SU-DHL-6 (cell line): ENCODE results near the gene FAM217B.

Source experiments
- H2AFZ ChIP-seq: fragments of 200-600 bp; sonication (generic); 2 replicates; pipeline ENCODE4 v1.6.1; 2014; ENCODE audit warnings: low read depth, mild to moderate bottlenecking, moderate library complexity, mixed read lengths, antibody characterized with exemption, low read length; ENCODE audit not compliant: severe bottlenecking
- H3F3A ChIP-seq: fragments of 200-600 bp; shearing (Covaris generic); 2 replicates; pipeline ENCODE4 v1.6.0; 2016; ENCODE audit warnings: antibody characterized with exemption, mild to moderate bottlenecking; ENCODE audit not compliant: insufficient read depth
- H3K27ac ChIP-seq: fragments of 200-600 bp; sonication (generic); 2 replicates; pipeline ENCODE4 v1.5.1; 2016; ENCODE audit warnings: low read depth, mild to moderate bottlenecking, low read length, moderate library complexity, mixed read lengths
- H3K27me3 ChIP-seq: fragments of 200-600 bp; sonication (generic), shearing (Covaris generic); 2 replicates; pipeline ENCODE4 v1.6.0; 2014; ENCODE audit warnings: mild to moderate bottlenecking, low read length
- H3K36me3 ChIP-seq: fragments of 200-600 bp; sonication (generic); 2 replicates; pipeline ENCODE4 v1.6.1; 2014; ENCODE audit warnings: mild to moderate bottlenecking, low read length, mixed read lengths
- H3K4me2 ChIP-seq: fragments of 300-600, 200-600 bp; shearing (Covaris generic), sonication (generic); 2 replicates; pipeline ENCODE4 v1.6.0; 2014; ENCODE audit warnings: low read length, low read depth, mild to moderate bottlenecking; ENCODE audit not compliant: poor library complexity, severe bottlenecking
- H3K4me3 ChIP-seq: fragments of 200-600 bp; sonication (generic); 2 replicates; pipeline ENCODE4 v1.5.1; 2014; ENCODE audit warnings: antibody characterized with exemption, low read length, mild to moderate bottlenecking, mixed read lengths; ENCODE audit not compliant: insufficient read depth, poor library complexity, severe bottlenecking
- H3K79me2 ChIP-seq: fragments of 200-600 bp; sonication (generic); 2 replicates; pipeline ENCODE4 v1.6.1; 2014; ENCODE audit warnings: mild to moderate bottlenecking, low read length, moderate library complexity; ENCODE audit not compliant: insufficient read depth
- H3K9ac ChIP-seq: fragments of 200-600 bp; sonication (generic); 2 replicates; pipeline ENCODE4 v1.7.0; 2014; ENCODE audit warnings: mild to moderate bottlenecking, low read length
- H3K9me2 ChIP-seq: fragments of 200-600 bp; sonication (generic); replicated peaks from 2 replicates; pipeline ENCODE4 v1.6.1; 2014; ENCODE audit warnings: low read length; ENCODE audit not compliant: insufficient read depth
- H3K9me3 ChIP-seq: fragments of 200-600 bp; sonication (generic); 2 replicates; pipeline ENCODE4 v1.6.1; 2014; ENCODE audit warnings: low read length, mixed read lengths; ENCODE audit not compliant: insufficient read depth
- H4K20me1 ChIP-seq: fragments of 200-600 bp; sonication (generic); 2 replicates; pipeline ENCODE4 v1.6.1; 2014; ENCODE audit warnings: low read depth, mild to moderate bottlenecking, antibody characterized with exemption, low read length, moderate library complexity, mixed read lengths
- EZH2phosphoT487 ChIP-seq: fragments of 200-600 bp; sonication (generic), shearing (Covaris generic); conservative IDR thresholded peaks from 2 replicates; pipeline ENCODE4 v1.6.1; 2018; ENCODE audit warnings: mild to moderate bottlenecking, antibody characterized with exemption, low read length, moderate library complexity, mixed read lengths
- TF ChIP-seq, protein P1 (sequence below): fragments of 200-600 bp; sonication (generic); IDR thresholded peaks from one replicate; pipeline ENCODE4 v1.5.1; 2017; ENCODE audit warnings: antibody characterized with exemption, mild to moderate bottlenecking, low read length, moderate library complexity; ENCODE audit not compliant: insufficient read depth, poor library complexity, severe bottlenecking

The FAM217B gene

DNA sequence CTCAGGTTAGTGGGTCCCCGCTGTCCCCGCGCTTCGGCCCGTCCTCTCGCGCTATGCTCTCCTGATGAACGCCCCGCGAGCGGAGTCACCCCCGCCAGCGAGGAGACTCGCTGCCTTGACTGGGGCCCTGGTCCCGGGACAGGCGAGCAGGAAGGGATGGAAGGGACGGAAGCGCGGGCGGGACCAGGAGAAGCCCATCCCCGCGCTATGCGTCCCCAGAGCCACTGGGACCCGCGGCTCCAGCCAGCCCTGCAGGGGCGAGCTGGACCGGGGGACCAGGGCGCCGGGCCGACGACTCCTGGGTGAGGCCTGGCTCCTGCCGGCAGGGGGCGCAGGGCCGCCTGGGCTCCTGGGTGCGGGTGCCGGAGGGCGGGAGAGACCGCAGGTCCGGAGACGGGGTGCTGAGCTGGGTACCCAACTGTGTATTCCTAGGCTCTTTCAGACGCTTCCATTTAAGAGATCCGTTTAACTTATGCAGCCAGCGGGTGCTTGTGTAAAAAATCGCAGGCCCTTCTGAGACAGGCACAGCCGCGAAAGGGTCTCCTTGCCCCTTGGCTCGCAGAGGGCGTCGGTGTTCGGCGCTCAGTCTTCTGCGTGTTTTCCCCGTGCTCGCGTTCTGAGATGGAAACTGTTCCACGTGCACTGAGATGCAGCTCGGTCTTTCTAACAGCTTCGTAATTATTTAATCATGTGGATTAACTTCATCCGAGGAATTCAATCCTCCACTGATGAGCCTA is 6.2 kb upstream of the FAM217B start:
- Histone ChIP-seq H3K27me3 (no peaks in the 10 kb centered on the region), H3K4me2 (no peak overlapping the region), H3K9ac (no peak overlapping the region), H3K9me2 (no peaks in the 10 kb centered on the region), H3K27ac (no peak overlapping the region), H3K36me3 (no peaks in the 10 kb centered on the region), H4K20me1 (no peaks in the 10 kb centered on the region), H3F3A (peaks cover 13% of the 10 kb centered on the region; the same call in 1 of the 2 replicates), H2AFZ (no peak overlapping the region), H3K9me3 (no peaks in the 10 kb centered on the region), H3K79me2 (no peaks in the 10 kb centered on the region), H3K4me3 (no peak overlapping the region)
- TF ChIP-seq, protein P1, sequence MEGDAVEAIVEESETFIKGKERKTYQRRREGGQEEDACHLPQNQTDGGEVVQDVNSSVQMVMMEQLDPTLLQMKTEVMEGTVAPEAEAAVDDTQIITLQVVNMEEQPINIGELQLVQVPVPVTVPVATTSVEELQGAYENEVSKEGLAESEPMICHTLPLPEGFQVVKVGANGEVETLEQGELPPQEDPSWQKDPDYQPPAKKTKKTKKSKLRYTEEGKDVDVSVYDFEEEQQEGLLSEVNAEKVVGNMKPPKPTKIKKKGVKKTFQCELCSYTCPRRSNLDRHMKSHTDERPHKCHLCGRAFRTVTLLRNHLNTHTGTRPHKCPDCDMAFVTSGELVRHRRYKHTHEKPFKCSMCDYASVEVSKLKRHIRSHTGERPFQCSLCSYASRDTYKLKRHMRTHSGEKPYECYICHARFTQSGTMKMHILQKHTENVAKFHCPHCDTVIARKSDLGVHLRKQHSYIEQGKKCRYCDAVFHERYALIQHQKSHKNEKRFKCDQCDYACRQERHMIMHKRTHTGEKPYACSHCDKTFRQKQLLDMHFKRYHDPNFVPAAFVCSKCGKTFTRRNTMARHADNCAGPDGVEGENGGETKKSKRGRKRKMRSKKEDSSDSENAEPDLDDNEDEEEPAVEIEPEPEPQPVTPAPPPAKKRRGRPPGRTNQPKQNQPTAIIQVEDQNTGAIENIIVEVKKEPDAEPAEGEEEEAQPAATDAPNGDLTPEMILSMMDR, result no peak
- TF ChIP-seq EZH2phosphoT487, result no peak

DNA sequence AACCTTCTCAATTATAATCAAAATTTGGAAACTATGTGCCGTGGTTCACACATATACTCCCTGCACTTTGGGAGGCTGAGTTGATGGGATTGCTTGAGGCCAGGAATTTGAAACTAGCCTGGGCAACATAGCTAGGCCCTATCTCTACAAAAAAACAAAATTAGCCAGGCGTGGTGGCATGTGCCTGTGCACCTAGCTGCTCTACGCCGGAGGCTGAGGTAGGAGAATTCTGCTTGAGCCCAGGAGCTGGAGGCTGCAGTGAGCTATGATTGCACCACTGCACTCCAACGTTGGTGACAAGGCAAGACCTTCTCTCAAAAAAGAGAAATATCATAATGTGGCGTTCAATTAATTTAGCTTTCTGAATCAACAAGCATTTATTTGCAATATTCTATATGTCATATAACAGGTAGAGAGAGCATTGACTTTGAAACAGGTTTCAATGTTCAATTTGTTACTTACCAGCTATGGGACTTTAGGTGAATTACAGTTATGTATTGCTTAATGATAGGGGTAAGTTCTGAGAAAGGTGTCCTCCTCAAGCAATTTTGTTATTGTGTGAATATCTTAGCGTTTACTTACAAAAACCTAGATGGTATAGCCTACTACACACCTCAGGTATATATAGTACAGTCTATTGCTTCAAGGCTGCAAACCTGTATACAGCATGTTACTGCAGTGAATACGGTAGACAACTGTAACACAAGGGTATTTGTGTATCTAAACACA is 4.6 kb upstream of the FAM217B start:
- H3F3A ChIP-seq, result peaks cover 13% of the 10 kb centered on the region; the same call in 1 of the 2 replicates
- H3K79me2 ChIP-seq, result peaks cover 2% of the 10 kb centered on the region; the same call in 1 of the 2 replicates
- no peak overlapping the region for H2AFZ ChIP-seq
- H4K20me1 ChIP-seq, result no peaks in the 10 kb centered on the region
- no peak overlapping the region for H3K4me3 ChIP-seq
- TF ChIP-seq EZH2phosphoT487, result no peak
- TF ChIP-seq, protein P1, result no peak
- no peak overlapping the region for H3K27ac ChIP-seq
- no peaks in the 10 kb centered on the region for H3K36me3 ChIP-seq
- no peak overlapping the region for H3K4me2 ChIP-seq
- H3K27me3 ChIP-seq, result no peaks in the 10 kb centered on the region
- H3K9me2 ChIP-seq, result no peaks in the 10 kb centered on the region
- H3K9me3 ChIP-seq, result no peaks in the 10 kb centered on the region
- H3K9ac ChIP-seq, result no peak overlapping the region

DNA sequence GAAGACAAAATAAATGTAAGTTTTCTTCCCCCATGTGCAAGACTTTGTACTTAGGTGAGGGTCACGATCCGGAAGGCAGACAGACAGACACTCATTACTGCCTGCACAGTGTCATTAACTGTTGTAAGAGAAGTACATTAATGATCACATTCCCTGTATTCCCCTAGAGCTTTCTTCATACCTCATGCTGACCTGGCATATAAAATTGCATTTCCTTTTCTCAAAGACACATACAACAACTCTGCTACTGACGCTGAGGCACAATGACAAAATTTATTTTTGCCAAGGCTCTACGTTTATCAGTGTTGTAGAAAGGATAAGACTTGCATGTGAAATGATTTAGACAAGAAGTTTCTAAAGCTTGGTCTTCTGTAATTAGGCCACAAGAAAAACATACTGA is 3.8 kb upstream of the FAM217B start:
- no peaks in the 10 kb centered on the region for H3K9me3 ChIP-seq
- H3K9me2 ChIP-seq, result no peaks in the 10 kb centered on the region

More for the DNA sequence above, 3.8 kb upstream of the FAM217B start:
- Histone ChIP-seq H3K9ac (no peak overlapping the region), H3K4me3 (no peak overlapping the region), H3K36me3 (no peaks in the 10 kb centered on the region), H3K27ac (no peak overlapping the region), H3K27me3 (no peaks in the 10 kb centered on the region), H3F3A (peaks cover 13% of the 10 kb centered on the region; the same call in 1 of the 2 replicates), H3K79me2 (peaks cover 9% of the 10 kb centered on the region; the same call in 1 of the 2 replicates), H4K20me1 (no peaks in the 10 kb centered on the region), H3K4me2 (no peak overlapping the region), H2AFZ (no peak overlapping the region)
- no peak for TF ChIP-seq EZH2phosphoT487
- TF ChIP-seq, protein P1, result no peak
